Mesendoderm (in vitro differentiated cells): Measurements from ENCODE around the gene PI4KA.
"Not testable (repeated sequence)": the region's sequence is repeated elsewhere in the genome, so short reads cannot be mapped to it uniquely, and the experiment has no call there.

ENCODE experiments used
- DNase-seq: peaks from one replicate; pipeline ENCODE4 v3.0.0; 2013
- H2AK5ac ChIP-seq: 2 replicates; pipeline ENCODE4 v1.6.1; 2013; ENCODE audit warnings: low read length, inconsistent platforms
- H2BK120ac ChIP-seq: 2 replicates; pipeline ENCODE4 v1.6.1; 2013; ENCODE audit warnings: low read depth, mild to moderate bottlenecking, low read length, moderate library complexity, mixed read lengths
- H2BK15ac ChIP-seq: replicated peaks from 2 replicates; pipeline ENCODE4 v1.6.1; 2013; ENCODE audit warnings: low read depth, mild to moderate bottlenecking, moderate library complexity
- H2BK5ac ChIP-seq: 2 replicates; pipeline ENCODE4 v1.6.1; 2013; ENCODE audit warnings: low read length, inconsistent platforms
- H3K18ac ChIP-seq: 2 replicates; pipeline ENCODE4 v1.6.1; 2013; ENCODE audit warnings: mild to moderate bottlenecking, low read length, mixed read lengths
- H3K23ac ChIP-seq: one replicate; pipeline ENCODE4 v1.6.1; 2013; ENCODE audit warnings: low read length
- H3K27ac ChIP-seq: 2 replicates; pipeline ENCODE4 v1.5.1; 2013; ENCODE audit warnings: low read depth, mild to moderate bottlenecking, inconsistent platforms, low read length, moderate library complexity
- H3K27me3 ChIP-seq: 2 replicates; pipeline ENCODE4 v1.6.1; 2013; ENCODE audit warnings: low read length, control low read depth, mild to moderate bottlenecking, inconsistent platforms; ENCODE audit not compliant: insufficient read depth, poor library complexity
- H3K36me3 ChIP-seq: 2 replicates; pipeline ENCODE4 v1.6.1; 2013; ENCODE audit warnings: low read length, inconsistent platforms; ENCODE audit not compliant: control insufficient read depth, insufficient read depth
- H3K4ac ChIP-seq: one replicate; pipeline ENCODE4 v1.6.1; 2013; ENCODE audit warnings: low read depth, mild to moderate bottlenecking, low read length, moderate library complexity
- H3K4me1 ChIP-seq: 2 replicates; pipeline ENCODE4 v1.6.1; 2013; ENCODE audit warnings: low read depth, low read length, inconsistent platforms; ENCODE audit not compliant: control insufficient read depth
- H3K4me2 ChIP-seq: 2 replicates; pipeline ENCODE4 v1.6.1; 2013; ENCODE audit warnings: low read length
- H3K4me3 ChIP-seq: 2 replicates; pipeline ENCODE4 v1.5.1; 2013; ENCODE audit warnings: mild to moderate bottlenecking, low read length
- H3K56ac ChIP-seq: one replicate; pipeline ENCODE4 v1.6.1; 2013; ENCODE audit warnings: low read length
- H3K79me1 ChIP-seq: 2 replicates; pipeline ENCODE4 v1.6.1; 2013; ENCODE audit warnings: low read length, inconsistent platforms
- H3K79me2 ChIP-seq: 2 replicates; pipeline ENCODE4 v1.6.1; 2013; ENCODE audit warnings: mild to moderate bottlenecking, low read length; ENCODE audit not compliant: control insufficient read depth, insufficient read depth
- H3K9ac ChIP-seq: 2 replicates; pipeline ENCODE4 v1.6.1; 2013; ENCODE audit warnings: low read length, inconsistent platforms
- H4K5ac ChIP-seq: one replicate; pipeline ENCODE4 v1.6.1; 2013; ENCODE audit warnings: low read length
- H4K8ac ChIP-seq: one replicate; pipeline ENCODE4 v1.6.1; 2013; ENCODE audit warnings: low read depth, mild to moderate bottlenecking, control low read depth, low read length, moderate library complexity
- WGBS: extraction: QIAGEN DNeasy Blood & Tissue Kit; methylation state at CpG from one replicate; pipeline ENCODE4 v1.1.7; 2013; ENCODE audit warnings: low lambda C conversion rate, missing lambda C conversion rate; ENCODE audit not compliant: insufficient coverage; ENCODE audit errors: extremely low coverage; 5-methylcytosine and 5-hydroxymethylcytosine counted together

Gene PI4KA

DNA sequence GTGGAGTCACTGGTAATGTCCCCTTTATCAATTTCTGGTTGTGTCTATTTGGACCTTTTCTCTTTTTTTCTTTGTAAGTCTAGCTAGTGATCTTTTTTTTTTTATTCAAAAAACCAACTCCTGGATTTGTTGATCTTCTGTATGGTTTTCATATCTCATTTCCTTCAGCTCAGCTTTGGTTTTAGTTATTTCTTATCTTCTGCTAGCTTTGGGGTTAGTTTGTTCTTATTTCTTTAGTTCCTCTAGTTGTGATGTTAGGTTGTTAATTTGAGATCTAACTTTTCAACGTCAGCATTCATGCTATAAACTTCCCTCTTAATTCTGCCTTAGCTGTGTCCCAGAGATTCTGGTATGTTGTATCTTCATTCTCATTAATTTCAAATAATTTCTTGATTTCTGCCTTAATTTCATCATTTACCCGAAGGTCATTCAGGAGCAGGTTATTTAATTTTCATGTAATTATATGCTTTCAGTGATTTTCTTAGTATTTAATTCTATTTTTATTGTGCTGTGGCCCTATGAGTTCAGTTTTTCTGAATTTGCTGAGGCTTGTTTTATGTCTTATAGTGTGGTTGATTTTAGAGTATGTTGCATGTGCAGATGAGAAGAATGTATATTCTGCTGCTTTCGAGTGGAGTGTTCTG lies 29.0 kb downstream of the PI4KA start:
- Histone ChIP-seq H3K79me1 (no peaks in the 10 kb centered on the region), H3K4me2 (no peak overlapping the region), H2BK5ac (no peak overlapping the region), H3K9ac (no peak overlapping the region), H3K4me1 (no peaks in the 10 kb centered on the region), H2AK5ac (no peak overlapping the region), H4K8ac (no peak overlapping the region), H3K79me2 (no peaks in the 10 kb centered on the region), H3K56ac (no peak overlapping the region), H3K36me3 (peaks cover 2% of the 10 kb centered on the region), H3K4ac (no peak overlapping the region), H3K27me3 (no peaks in the 10 kb centered on the region), H3K18ac (no peak overlapping the region), H3K23ac (no peak overlapping the region), H3K4me3 (no peak overlapping the region), H4K5ac (no peak overlapping the region), H2BK15ac (no peak overlapping the region), H3K27ac (no peak overlapping the region), H2BK120ac (no peak overlapping the region)
- WGBS, result no CpG with 5 or more reads among the region's 3 CpGs
- no peak for DNase-seq

DNA sequence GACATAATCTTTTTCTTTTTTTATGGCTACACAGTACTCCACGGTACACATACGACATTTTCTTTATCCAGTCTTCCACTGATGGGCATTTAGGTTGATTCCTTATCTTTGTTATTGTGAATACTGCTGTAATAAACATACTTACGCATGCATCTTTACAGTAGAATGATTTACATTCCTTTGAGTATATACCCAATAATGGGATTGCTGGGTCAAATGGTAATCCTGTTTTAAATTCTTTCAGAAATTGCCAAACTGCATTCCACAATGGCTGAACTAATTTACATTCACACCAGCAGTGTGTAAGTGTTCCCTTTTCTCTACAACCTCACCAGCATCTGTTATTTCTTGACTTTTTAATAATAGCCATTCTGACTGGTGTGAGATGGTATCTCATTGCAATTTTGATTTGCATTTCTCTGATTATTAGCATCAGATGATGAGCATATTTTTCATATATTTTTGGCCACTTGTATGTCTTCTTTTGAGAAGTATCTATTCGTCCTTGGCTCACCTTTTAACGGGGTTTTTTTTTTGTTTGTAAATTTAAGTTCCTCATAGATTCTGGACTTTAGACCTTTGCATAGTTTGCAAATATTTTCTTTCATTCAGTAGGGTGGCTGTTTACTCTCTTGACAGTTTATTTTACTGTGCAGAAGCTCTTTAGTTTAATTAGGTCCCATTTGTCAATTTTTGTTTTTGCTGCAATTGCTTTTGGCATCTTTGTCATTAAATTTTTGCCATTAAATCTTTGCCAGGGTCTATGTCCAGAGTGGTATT lies 32.0 kb downstream of the PI4KA start:
- H3K18ac ChIP-seq, H3K36me3 ChIP-seq, H2AK5ac ChIP-seq, H3K79me1 ChIP-seq, H3K4me1 ChIP-seq, H3K79me2 ChIP-seq, H3K9ac ChIP-seq, H3K4me3 ChIP-seq, H3K4ac ChIP-seq, H2BK5ac ChIP-seq, DNase-seq, H2BK15ac ChIP-seq, H2BK120ac ChIP-seq, H3K27me3 ChIP-seq, H3K56ac ChIP-seq, H3K4me2 ChIP-seq, H3K23ac ChIP-seq, H3K27ac ChIP-seq, H4K8ac ChIP-seq, H4K5ac ChIP-seq: not testable (repeated sequence)
- no CpG with 5 or more reads among the region's 5 CpGs for WGBS

DNA sequence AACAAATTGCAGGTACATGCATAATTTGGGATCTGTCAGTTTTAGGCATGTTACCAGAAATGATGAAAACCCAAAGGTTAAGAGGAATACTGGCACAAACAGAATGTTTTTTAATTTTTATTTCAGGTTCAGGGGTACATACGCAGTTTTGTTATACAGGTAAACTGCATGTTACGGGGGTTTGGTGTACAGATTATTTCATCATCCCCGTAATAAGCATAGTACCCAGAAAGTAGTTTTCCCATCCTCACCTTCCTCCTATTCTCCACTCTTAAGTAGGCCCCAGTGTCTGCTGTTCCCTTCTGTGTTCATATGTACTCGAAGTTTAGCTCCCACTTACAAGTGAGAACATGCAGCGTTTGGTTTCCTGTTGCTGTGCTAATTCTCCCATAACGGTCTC lies 33.0 kb downstream of the PI4KA start:
- H3K27me3 ChIP-seq, result no peaks in the 10 kb centered on the region
- H3K4ac ChIP-seq, result no peak overlapping the region
- DNase-seq, result no peak
- H3K4me1 ChIP-seq, result no peaks in the 10 kb centered on the region
- H4K8ac ChIP-seq, result no peak overlapping the region
- no peak overlapping the region for H2BK120ac ChIP-seq
- H2AK5ac ChIP-seq, result no peak overlapping the region
- no peak overlapping the region for H3K27ac ChIP-seq
- H3K23ac ChIP-seq, result no peak overlapping the region
- H3K79me2 ChIP-seq, result no peaks in the 10 kb centered on the region
- WGBS, result no CpG with 5 or more reads among the region's 6 CpGs
- no peak overlapping the region for H3K18ac ChIP-seq
- H3K36me3 ChIP-seq, result no peaks in the 10 kb centered on the region
- H2BK15ac ChIP-seq, result no peak overlapping the region
- H4K5ac ChIP-seq, result no peak overlapping the region
- H2BK5ac ChIP-seq, result no peak overlapping the region
- no peak overlapping the region for H3K4me2 ChIP-seq
- no peaks in the 10 kb centered on the region for H3K79me1 ChIP-seq
- no peak overlapping the region for H3K56ac ChIP-seq
- no peak overlapping the region for H3K4me3 ChIP-seq
- no peak overlapping the region for H3K9ac ChIP-seq

DNA sequence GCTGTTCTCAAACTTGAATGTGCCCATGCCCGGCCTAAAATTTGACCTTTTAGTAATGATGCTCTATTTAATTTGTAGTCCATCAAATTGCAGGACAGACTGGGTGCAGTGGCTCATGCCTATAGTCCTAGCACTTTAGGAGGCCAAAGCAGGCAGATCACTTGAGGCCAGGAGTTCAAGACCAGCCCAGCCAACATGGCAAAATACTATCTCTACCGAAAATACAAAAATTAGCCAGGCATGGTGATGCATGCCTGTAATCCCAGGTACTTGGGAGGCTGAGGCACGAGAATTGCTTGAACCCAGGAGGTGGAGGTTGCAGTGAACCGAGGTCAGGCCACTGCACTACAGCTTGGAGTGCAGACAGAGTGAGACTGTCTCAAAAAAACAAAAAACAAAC lies 33.4 kb downstream of the PI4KA start:
- not testable (repeated sequence) for H4K8ac ChIP-seq, DNase-seq, H3K4me2 ChIP-seq, H3K27me3 ChIP-seq, H2BK15ac ChIP-seq, H3K4me1 ChIP-seq, H2AK5ac ChIP-seq, H3K79me2 ChIP-seq, H3K18ac ChIP-seq, H3K56ac ChIP-seq, H2BK120ac ChIP-seq, H3K27ac ChIP-seq, H3K4me3 ChIP-seq, H3K36me3 ChIP-seq, H3K9ac ChIP-seq, H3K4ac ChIP-seq, H4K5ac ChIP-seq, H3K79me1 ChIP-seq, H3K23ac ChIP-seq, H2BK5ac ChIP-seq
- WGBS, result no CpG with 5 or more reads among the region's 4 CpGs

DNA sequence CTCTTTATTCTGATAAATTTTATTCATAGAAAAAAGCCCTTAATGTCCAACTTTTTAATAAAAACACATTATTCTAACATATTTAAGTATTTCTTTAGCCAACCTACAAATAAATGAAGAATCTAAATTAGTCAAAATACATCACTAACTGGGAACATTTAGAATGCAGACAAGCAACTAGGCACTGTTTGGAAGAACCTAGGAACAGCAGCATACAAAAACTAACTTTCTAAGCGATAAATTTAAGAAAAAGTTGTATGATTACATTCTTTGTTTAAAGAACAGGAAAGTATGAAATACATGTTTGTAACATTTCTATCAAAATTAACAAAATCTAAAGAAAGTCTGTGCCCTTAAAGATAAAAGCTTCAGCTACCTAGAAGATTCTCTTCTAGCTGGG lies 35.3 kb downstream of the PI4KA start:
- Histone ChIP-seq H3K56ac (no peak overlapping the region), H3K36me3 (no peaks in the 10 kb centered on the region), H2AK5ac (no peak overlapping the region), H3K27me3 (no peaks in the 10 kb centered on the region), H2BK5ac (no peak overlapping the region), H4K8ac (no peak overlapping the region), H3K9ac (no peak overlapping the region), H3K4me1 (no peaks in the 10 kb centered on the region), H3K79me2 (no peaks in the 10 kb centered on the region), H2BK120ac (no peak overlapping the region), H3K23ac (no peak overlapping the region), H3K79me1 (no peaks in the 10 kb centered on the region), H4K5ac (no peak overlapping the region), H3K4ac (no peak overlapping the region), H3K27ac (no peak overlapping the region), H3K18ac (no peak overlapping the region), H2BK15ac (no peak overlapping the region), H3K4me2 (no peak overlapping the region), H3K4me3 (no peak overlapping the region)
- no peak for DNase-seq
- WGBS, result no CpG with 5 or more reads among the region's 1 CpG
